ENCODE measurements around the gene TMEM183A. TPM values are rescaled to one million over a fixed set of nuclear protein-coding genes. Genes with fewer than 3 reads are reported as not detected.

Gene TMEM183A
- total and polyA plus RNA-seq, 2 experiments from 2014 or later = 55.1 to 128 TPM

GRCh38 chr1:203048555-203049051 lies 41.4 kb downstream of the TMEM183A start:
- Histone ChIP-seq H2AFZ (peak overlapping the region; percentile 85; the same call in 1 of the 2 replicates), H3K27ac (ENCODE audit: low read depth) (no peak overlapping the region), H3K79me2 (replicated peaks; ENCODE audit: insufficient read depth) (no peaks in the 10 kb centered on the region), H3K4me2 (peak overlapping the region; percentile 43; the same call in 1 of the 2 replicates), H3K36me3 (ENCODE audit: insufficient read depth) (no peaks in the 10 kb centered on the region), H3F3A (replicated peaks; ENCODE audit: low read depth) (0 out of 2 replicates have a peak, but pooled peaks cover 5% of the 10 kb centered on the region), H4K20me1 (replicated peaks; ENCODE audit: insufficient read depth) (no peaks in the 10 kb centered on the region), H3K27me3 (ENCODE audit: insufficient read depth) (no peaks in the 10 kb centered on the region), H3K9me2 (ENCODE audit: insufficient read depth) (no peaks in the 10 kb centered on the region), H3K4me3 (0 out of 2 replicates have a peak overlapping the region, but pooled peaks have one; percentile 26), H3K4me1 (ENCODE audit: insufficient read depth) (peaks cover 25% of the 10 kb centered on the region)
- Mint-ChIP-seq H3K27ac (no peak overlapping the region), H3K4me3 (no peak overlapping the region), H3K36me3 (ENCODE audit: low read depth) (no peaks in the 10 kb centered on the region; the same call in 2 of the 3 replicates), H3K27me3 (ENCODE audit: insufficient read depth, low read depth, poor library complexity) (peaks cover 11% of the 10 kb centered on the region), H3K9me3 (no peaks in the 10 kb centered on the region; the same call in 2 of the 3 replicates), H3K4me1 (peaks cover 41% of the 10 kb centered on the region)
- ATAC-seq (peak; percentile 94), DNase-seq (ENCODE audit: low spot score) (peak; percentile 84)
- no peak for TF ChIP-seq ZNF114 (CRISPR knock-in tag; IDR thresholded peaks at IDR 0.05)
- no peak for TF ChIP-seq EZH2 (IDR thresholded peaks at IDR 0.05; ENCODE audit: low read depth, unreplicated experiment)
- TF ChIP-seq EZH2phosphoT487 (IDR thresholded peaks at IDR 0.05; ENCODE audit: unreplicated experiment) = no peak
- peak in 1 of 2 experiments; percentile 25; a peak in 1 of 4 replicates for TF ChIP-seq CTCF (conservative IDR thresholded peaks at IDR 0.05; ENCODE audit: low read depth in 2 of 2)
- TF ChIP-seq REST (IDR thresholded peaks at IDR 0.05; ENCODE audit: unreplicated experiment) = peak; percentile 43

GRCh38 chr1:203049077-203049476 lies 41.9 kb downstream of the TMEM183A start:
- no peak overlapping the region for H3K4me3 ChIP-seq
- Mint-ChIP-seq H3K27me3 (ENCODE audit: insufficient read depth, low read depth, poor library complexity) (peaks cover 11% of the 10 kb centered on the region), H3K4me3 (no peak overlapping the region), H3K9me3 (no peaks in the 10 kb centered on the region; the same call in 2 of the 3 replicates), H3K36me3 (ENCODE audit: low read depth) (no peaks in the 10 kb centered on the region; the same call in 2 of the 3 replicates), H3K4me1 (peaks cover 46% of the 10 kb centered on the region), H3K27ac (no peak overlapping the region)
- H3F3A ChIP-seq (replicated peaks; ENCODE audit: low read depth) = peaks cover 6% of the 10 kb centered on the region; the same call in 1 of the 2 replicates
- H3K79me2 ChIP-seq (replicated peaks; ENCODE audit: insufficient read depth) = no peaks in the 10 kb centered on the region
- H3K27me3 ChIP-seq (ENCODE audit: insufficient read depth) = no peaks in the 10 kb centered on the region
- no peaks in the 10 kb centered on the region for H4K20me1 ChIP-seq (replicated peaks; ENCODE audit: insufficient read depth)
- peak overlapping the region; percentile 85; the same call in 1 of the 2 replicates for H2AFZ ChIP-seq
- no peaks in the 10 kb centered on the region for H3K36me3 ChIP-seq (ENCODE audit: insufficient read depth)
- H3K4me2 ChIP-seq = 0 out of 2 replicates have a peak overlapping the region, but pooled peaks have one; percentile 21
- no peak for DNase-seq (ENCODE audit: low spot score)
- peaks cover 30% of the 10 kb centered on the region for H3K4me1 ChIP-seq (ENCODE audit: insufficient read depth)
- peak; percentile 6 for ATAC-seq
- H3K9me2 ChIP-seq (ENCODE audit: insufficient read depth) = no peaks in the 10 kb centered on the region
- no peak overlapping the region for H3K27ac ChIP-seq (ENCODE audit: low read depth)
- no peak for TF ChIP-seq REST (IDR thresholded peaks at IDR 0.05; ENCODE audit: unreplicated experiment)
